ENCODE measurements around the gene ARHGAP25.

ARHGAP25 gene

DNA sequence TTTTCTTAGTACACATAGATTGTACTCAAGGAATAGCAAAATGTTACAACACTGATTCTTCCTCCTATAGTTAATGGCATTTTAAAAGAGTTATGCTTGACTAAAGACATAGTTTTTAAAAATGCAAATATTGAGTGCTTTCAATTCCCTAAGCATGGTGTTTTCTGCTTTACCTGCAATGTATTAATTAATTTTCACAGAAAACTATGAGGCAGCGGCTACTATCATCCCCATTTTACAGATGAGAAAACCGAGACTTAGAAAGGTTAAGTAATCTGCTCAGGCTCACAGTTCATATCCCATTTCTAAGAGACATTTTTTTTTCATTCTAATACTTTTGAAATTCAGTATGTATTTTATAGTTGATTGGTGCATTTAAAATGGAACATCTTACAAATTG lies 98.6 kb downstream of the ARHGAP25 start:
- no peak for DNase-seq

- DNase-seq = no peak
These were observed 100.2 kb downstream of the ARHGAP25 start for GRCh38 chr2:68834737-68835376.

- DNase-seq = no peak
These were observed 101.0 kb downstream of the ARHGAP25 start for GRCh38 chr2:68835621-68836020.

GRCh38 chr2:68837164-68837860 lies 102.7 kb downstream of the ARHGAP25 start:
- DNase-seq = peak; percentile 13 to 74 (median 52)

- no peak for DNase-seq
These were observed 103.3 kb downstream of the ARHGAP25 start for GRCh38 chr2:68837861-68838341.

GRCh38 chr2:68838641-68839040 lies 104.0 kb downstream of the ARHGAP25 start:
- no peak for DNase-seq

DNA sequence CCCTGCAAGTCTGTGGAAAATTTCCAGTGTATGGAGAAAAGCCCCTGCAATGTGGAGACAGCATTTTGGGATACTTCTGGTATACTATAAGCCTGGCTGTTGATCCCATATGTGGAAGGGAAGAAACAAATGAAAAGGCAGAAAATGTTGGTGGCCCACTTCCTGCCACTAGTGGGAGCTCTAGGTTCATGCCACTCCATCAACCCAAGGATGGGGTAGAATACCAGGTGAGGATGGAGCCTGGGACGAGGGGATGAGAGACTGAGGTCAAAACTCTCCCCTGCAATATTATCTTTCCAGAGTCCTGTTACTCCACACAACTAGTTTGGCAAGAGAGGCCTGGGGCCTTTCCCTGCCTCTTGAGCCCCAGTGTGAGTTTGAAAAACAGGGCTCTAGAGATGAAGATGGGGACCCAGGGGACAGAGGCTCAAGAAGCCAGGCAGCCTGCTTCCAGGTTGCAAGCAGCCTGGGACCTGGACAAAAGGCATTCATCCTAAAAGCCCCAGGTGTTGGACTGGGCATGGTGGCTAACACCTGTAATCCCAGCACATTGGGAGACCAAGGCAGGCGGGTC lies 104.7 kb downstream of the ARHGAP25 start:
- DNase-seq = peak in 1 of 6 experiments; percentile 18

DNA sequence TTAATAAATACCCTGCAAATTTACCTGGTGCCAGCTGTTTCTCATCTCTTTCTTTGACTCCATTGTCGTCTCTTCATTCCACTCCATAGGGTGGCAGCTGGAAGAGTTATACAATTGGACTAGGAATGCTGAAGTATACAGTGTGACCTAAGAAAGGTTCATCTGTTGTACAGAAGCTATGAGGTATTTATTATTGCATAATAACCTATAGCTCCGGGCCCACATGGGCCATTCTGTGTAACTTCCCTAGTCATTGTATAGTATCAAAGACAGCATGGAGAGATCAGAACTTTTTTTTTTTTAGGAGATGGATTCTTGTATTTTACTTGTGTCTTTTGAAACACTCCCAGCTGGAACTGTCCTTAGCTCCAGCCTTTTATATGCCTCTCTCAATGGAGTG lies 110.4 kb downstream of the ARHGAP25 start:
- DNase-seq = no peak

- DNase-seq = no peak
These were observed 111.5 kb downstream of the ARHGAP25 start for GRCh38 chr2:68846091-68846490.

DNA sequence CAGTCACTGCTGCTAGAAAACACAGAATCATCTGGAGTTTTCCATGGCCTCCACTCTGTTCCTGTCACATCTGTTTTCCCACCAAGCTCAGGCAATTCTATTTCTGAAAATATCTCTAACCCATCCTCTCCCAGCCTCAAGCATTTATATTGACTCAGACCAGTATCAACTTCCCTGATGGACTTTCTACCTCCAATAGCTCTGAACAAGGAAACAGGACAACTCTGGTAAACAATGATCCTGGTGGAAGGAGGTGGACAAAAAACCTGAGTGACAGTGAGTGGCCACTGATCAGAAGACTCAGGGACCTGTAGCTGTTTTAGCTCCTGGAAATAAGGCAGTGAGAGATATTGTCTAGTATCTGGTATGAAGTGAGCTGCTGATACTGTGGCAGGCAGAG lies 113.1 kb downstream of the ARHGAP25 start:
- no peak for DNase-seq

DNA sequence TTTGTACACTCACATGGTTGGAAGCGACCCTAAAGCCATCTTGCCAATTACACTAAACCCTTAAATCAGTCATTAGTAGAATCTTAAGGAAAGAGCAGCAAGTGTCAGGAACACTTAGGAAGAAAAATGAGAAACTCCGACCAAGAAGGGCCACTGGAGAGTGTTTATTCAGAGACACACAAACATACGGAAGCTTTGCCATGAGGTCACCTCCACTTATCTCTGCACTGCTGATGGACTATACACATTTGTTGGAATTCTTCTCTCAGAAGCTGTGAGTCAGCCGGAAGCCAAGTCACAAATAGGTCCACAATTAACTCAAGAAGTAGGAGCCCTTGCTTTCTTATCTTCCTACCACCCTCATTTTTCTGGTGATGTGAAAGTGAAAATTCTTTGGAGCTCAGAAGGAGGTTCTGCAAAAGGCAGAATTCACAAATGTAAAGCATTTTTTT lies 115.0 kb downstream of the ARHGAP25 start:
- DNase-seq = no peak

DNA sequence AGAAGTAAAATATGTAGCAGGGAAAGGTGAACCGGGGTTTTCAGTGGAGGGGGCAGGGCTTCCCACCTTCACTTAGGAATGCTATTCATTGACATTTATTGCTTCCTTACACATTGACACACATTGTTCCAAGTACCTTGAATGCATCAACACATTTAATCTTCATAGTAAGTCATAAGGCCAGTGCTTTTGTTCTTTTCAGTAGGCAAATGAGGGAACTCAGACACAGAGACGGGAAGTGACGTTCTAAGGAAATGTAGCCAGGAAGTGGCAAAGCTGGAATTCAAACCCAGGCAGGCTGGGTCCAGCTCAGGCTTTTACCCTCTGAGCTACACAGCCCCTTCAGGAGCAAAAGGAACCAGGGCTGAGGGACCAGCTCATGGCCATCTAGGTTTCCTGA lies 115.9 kb downstream of the ARHGAP25 start:
- DNase-seq = no peak

- DNase-seq = no peak
These were observed 118.4 kb downstream of the ARHGAP25 start for GRCh38 chr2:68853035-68853434.

GRCh38 chr2:68853915-68854314 lies 119.3 kb downstream of the ARHGAP25 start:
- no peak for DNase-seq

DNA sequence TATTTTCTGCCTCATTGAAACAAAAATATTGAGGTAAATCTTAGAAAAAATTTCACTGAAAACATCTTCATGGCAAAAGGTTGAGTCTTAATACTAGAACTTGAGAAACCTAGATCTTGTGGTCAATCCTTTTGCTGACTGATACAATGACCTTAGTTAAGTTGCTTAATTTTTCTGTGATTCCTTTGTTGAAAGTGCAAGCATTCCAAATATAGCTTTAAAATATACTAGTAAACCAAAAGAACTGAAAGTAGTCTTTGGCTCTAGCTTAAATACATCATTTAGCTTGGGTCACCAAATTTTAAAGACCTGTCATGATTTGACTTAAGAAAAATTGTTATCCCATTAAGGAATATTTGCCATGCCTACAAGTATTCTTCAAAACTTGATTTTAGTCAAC lies 119.9 kb downstream of the ARHGAP25 start:
- DNase-seq = no peak

- no peak for DNase-seq
These were observed 120.9 kb downstream of the ARHGAP25 start for GRCh38 chr2:68855550-68855949.

DNA sequence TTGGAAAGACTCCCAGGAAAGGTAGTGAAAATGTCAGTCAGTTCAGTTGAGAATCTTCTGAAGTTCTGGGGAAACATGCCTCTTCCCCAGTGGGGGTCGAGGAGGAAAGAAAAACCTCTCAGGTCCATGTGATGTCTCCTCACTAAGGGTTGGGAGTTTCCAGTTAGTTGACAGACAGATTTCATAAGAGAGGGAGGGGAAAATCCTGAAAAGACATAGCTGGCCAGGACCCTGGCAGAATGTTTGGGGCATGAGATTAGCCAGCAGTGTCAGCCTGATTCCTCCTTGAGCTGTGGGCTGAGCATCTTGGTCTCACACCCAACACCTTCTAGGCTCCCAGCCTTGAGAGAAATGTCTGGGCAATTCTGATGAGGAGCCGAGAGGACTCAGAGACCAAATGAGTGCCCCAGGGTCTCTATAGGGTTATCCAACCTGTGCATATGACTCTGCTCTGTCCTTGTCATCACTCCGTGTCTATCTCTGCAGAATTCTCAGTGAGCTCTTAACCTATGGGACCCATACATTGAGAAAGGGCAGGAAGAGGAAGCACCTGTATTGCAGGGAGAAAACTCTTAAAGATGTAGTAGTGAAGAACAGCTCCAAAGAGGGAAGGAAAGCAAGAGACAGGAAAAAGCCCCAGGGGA lies 122.7 kb downstream of the ARHGAP25 start:
- no peak for DNase-seq

DNA sequence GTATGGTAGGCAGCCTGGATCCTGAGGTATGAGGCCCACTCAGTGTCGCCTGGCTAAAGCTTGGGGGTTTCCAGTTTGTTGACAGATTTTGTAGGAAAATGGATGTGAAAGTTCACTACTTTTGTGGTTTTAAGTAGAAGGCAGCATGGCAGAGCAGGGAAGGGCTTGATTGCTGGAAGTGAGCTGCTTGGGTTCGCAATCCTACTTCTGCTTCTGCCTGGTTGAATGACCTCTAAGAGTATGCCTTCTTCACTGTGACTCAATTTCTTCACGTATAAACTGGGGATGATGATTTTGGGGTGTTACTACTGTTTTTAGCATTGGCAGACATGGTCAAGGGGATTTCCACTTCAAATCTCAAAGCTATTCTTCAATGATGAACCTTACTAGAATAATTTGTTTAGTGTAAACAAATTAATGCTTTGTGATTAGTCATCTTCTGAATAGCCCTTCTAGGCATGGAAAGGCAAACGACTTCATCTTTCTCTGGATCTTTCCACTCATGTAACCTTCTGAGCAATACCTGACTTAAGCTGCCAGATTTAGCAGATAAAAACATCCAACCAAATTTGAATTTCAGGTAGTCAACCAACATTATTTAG lies 123.3 kb downstream of the ARHGAP25 start:
- no peak for DNase-seq

DNA sequence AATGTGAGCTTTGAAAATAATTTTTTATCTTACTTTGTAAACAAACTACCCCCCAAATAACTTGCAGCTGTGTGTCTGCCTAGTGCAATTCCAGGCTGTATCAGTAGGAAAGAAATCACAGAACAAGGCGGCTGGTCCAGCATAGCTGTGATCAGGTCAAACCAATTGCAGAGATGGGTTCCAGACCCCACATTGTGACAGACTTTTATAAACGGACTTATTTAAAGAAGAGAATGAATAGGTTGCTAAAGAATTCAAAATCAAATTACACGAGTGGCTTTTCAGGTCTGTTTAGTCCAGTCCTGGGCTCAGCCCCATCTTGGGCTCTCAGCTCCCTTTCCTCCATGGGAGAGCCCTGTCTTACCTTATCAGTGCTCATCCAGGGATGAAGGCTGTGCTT lies 125.5 kb downstream of the ARHGAP25 start:
- DNase-seq = no peak

GRCh38 chr2:68861330-68861729 lies 126.7 kb downstream of the ARHGAP25 start:
- no peak for DNase-seq

- no peak for DNase-seq
These were observed 128.3 kb downstream of the ARHGAP25 start for GRCh38 chr2:68862889-68863288.

DNA sequence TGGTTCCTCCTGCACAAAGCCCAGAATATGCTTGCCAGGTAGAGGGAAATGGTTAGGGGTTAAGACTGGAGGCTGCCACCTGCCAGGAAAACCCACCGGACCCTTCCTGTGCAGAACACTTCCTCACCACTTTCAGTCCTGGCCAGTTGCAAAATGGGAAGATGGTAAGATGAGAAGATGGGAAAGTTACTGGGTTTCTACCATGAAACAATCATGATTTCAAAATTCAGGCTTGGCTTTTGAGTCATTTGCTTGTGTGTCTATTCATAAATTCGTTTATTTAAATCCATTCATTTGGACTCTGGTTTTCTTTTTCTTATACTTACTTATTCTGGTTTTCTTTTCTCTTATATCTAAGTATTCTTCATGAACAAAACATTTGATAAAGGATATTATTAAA lies 129.4 kb downstream of the ARHGAP25 start:
- no peak for DNase-seq

DNA sequence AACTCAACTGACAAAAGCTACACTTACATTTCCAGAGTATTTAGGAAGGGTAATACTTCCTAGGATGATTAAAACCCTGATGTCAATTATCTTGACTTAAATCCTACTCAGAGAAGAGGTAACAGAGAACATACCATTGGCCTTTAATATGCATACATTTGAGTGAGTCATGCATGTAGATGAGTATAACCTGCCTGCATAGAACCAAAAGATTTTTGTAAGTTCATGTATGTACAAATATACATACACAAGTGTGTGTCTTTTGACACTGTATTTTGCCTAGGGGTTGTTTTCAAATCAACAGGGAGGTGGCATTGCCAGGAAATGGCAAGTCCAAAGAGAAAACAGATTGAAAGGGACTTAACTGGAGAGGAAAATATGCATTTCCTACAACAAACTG lies 130.5 kb downstream of the ARHGAP25 start:
- no peak for DNase-seq

All from stimulated activated naive CD4-positive, alpha-beta T cell (primary cell).